ENCODE data around the gene OR11H6. TPM values are rescaled to one million over a fixed set of nuclear protein-coding genes. Genes with fewer than 3 reads are reported as not detected.

The OR11H6 gene
- polyA plus RNA-seq, 1 donor from 2014 or later = not detected

DNA sequence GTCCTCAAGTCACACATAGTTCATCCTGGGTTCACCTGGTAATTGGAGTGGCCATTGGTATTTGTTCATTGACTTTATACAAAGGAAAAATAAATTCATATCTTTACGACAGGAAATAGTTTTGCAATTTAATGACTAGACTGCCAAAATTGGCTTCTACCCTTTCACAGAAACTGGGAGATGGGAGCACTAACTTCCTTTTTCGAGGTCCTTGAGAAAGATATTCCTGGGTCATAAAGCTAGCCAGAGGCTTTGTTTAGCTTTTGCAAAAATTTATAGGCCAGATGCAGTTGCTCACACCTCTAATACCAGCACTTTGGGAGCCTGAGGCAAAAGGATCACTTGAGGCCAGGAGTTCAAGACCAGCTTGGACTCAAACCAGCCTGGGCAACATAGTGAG lies 43.0 kb upstream of the OR11H6 start:
- no peaks in the 10 kb centered on the region for H3K79me2 ChIP-seq (replicated peaks; ENCODE audit: insufficient read depth, low read length)
- H4K20me1 ChIP-seq (ENCODE audit: insufficient read depth) = no peaks in the 10 kb centered on the region
- no peaks in the 10 kb centered on the region for H3K36me3 ChIP-seq (ENCODE audit: insufficient read depth, low read length)
- no peak overlapping the region for H3K9ac ChIP-seq (ENCODE audit: low read length)
- H3K9me3 ChIP-seq (ENCODE audit: low read length) = no peaks in the 10 kb centered on the region
- H3F3A ChIP-seq (ENCODE audit: insufficient read depth, low read length, poor library complexity, severe bottlenecking) = no peaks in the 10 kb centered on the region
- no peaks in the 10 kb centered on the region for H3K9me2 ChIP-seq (ENCODE audit: insufficient read depth, low read length)
- TF ChIP-seq RAD21 (conservative IDR thresholded peaks at IDR 0.05) (no peak), POLR2AphosphoS5 (IDR thresholded peaks at IDR 0.05) (no peak), MXI1 (conservative IDR thresholded peaks at IDR 0.05; ENCODE audit: poor library complexity, severe bottlenecking) (no peak), EP300 (conservative IDR thresholded peaks at IDR 0.05; ENCODE audit: poor library complexity, severe bottlenecking) (no peak), EZH2 (IDR thresholded peaks at IDR 0.05; ENCODE audit: borderline replicate concordance, insufficient read depth, low read length, poor library complexity, severe bottlenecking) (no peak), SMC3 (conservative IDR thresholded peaks at IDR 0.05; ENCODE audit: poor library complexity) (no peak), TAF1 (IDR thresholded peaks at IDR 0.05; ENCODE audit: low read depth) (no peak)
- TF ChIP-seq, protein P1, sequence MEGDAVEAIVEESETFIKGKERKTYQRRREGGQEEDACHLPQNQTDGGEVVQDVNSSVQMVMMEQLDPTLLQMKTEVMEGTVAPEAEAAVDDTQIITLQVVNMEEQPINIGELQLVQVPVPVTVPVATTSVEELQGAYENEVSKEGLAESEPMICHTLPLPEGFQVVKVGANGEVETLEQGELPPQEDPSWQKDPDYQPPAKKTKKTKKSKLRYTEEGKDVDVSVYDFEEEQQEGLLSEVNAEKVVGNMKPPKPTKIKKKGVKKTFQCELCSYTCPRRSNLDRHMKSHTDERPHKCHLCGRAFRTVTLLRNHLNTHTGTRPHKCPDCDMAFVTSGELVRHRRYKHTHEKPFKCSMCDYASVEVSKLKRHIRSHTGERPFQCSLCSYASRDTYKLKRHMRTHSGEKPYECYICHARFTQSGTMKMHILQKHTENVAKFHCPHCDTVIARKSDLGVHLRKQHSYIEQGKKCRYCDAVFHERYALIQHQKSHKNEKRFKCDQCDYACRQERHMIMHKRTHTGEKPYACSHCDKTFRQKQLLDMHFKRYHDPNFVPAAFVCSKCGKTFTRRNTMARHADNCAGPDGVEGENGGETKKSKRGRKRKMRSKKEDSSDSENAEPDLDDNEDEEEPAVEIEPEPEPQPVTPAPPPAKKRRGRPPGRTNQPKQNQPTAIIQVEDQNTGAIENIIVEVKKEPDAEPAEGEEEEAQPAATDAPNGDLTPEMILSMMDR (IDR thresholded peaks at IDR 0.05; ENCODE audit: poor library complexity, severe bottlenecking) = no peak
- TF ChIP-seq, protein P2, sequence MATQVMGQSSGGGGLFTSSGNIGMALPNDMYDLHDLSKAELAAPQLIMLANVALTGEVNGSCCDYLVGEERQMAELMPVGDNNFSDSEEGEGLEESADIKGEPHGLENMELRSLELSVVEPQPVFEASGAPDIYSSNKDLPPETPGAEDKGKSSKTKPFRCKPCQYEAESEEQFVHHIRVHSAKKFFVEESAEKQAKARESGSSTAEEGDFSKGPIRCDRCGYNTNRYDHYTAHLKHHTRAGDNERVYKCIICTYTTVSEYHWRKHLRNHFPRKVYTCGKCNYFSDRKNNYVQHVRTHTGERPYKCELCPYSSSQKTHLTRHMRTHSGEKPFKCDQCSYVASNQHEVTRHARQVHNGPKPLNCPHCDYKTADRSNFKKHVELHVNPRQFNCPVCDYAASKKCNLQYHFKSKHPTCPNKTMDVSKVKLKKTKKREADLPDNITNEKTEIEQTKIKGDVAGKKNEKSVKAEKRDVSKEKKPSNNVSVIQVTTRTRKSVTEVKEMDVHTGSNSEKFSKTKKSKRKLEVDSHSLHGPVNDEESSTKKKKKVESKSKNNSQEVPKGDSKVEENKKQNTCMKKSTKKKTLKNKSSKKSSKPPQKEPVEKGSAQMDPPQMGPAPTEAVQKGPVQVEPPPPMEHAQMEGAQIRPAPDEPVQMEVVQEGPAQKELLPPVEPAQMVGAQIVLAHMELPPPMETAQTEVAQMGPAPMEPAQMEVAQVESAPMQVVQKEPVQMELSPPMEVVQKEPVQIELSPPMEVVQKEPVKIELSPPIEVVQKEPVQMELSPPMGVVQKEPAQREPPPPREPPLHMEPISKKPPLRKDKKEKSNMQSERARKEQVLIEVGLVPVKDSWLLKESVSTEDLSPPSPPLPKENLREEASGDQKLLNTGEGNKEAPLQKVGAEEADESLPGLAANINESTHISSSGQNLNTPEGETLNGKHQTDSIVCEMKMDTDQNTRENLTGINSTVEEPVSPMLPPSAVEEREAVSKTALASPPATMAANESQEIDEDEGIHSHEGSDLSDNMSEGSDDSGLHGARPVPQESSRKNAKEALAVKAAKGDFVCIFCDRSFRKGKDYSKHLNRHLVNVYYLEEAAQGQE (IDR thresholded peaks at IDR 0.05; ENCODE audit: borderline replicate concordance) = no peak
- H3K4me3 ChIP-seq (ENCODE audit: low read length) = no peak overlapping the region
- H3K27me3 ChIP-seq (ENCODE audit: insufficient read depth, low read depth, low read length) = no peaks in the 10 kb centered on the region
- no peak overlapping the region for H3K27ac ChIP-seq (ENCODE audit: low read length)
- H3K4me2 ChIP-seq (ENCODE audit: low read length) = no peak overlapping the region
- no peak overlapping the region for H2AFZ ChIP-seq (ENCODE audit: low read depth, low read length)

DNA sequence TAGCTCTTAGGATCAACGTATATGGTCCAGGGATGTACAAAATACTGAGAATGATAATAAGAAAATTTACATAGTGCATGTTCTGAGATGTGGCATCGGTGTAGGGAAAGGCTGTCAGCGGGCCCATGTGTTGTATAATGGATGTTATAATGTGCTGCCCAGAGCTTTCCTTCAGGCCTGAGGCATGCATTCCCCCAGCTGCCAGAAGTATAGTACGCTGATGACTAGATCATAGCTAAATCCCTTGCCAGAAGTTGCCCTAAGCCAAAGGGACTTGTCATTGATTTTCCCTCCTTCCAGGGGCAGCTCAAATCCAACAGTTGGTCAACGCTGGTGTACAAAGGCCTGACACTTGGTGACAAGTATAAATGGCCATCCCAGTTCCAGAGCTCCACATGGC lies 39.3 kb upstream of the OR11H6 start:
- peaks cover 7% of the 10 kb centered on the region for H3K9me3 ChIP-seq (ENCODE audit: low read length)
- H3K36me3 ChIP-seq (ENCODE audit: insufficient read depth, low read length) = no peaks in the 10 kb centered on the region
- no peak overlapping the region for H2AFZ ChIP-seq (ENCODE audit: low read depth, low read length)
- H3K27ac ChIP-seq (ENCODE audit: low read length) = no peak overlapping the region
- H3K79me2 ChIP-seq (replicated peaks; ENCODE audit: insufficient read depth, low read length) = no peaks in the 10 kb centered on the region
- H3K4me2 ChIP-seq (ENCODE audit: low read length) = no peak overlapping the region
- no peak overlapping the region for H3K9ac ChIP-seq (ENCODE audit: low read length)
- H3F3A ChIP-seq (ENCODE audit: insufficient read depth, low read length, poor library complexity, severe bottlenecking) = no peaks in the 10 kb centered on the region
- H3K9me2 ChIP-seq (ENCODE audit: insufficient read depth, low read length) = no peaks in the 10 kb centered on the region
- H3K27me3 ChIP-seq (ENCODE audit: insufficient read depth, low read depth, low read length) = no peaks in the 10 kb centered on the region
- TF ChIP-seq, protein P2 (IDR thresholded peaks at IDR 0.05; ENCODE audit: borderline replicate concordance) = no peak
- no peaks in the 10 kb centered on the region for H4K20me1 ChIP-seq (ENCODE audit: insufficient read depth)
- H3K4me3 ChIP-seq (ENCODE audit: low read length) = no peak overlapping the region

Data from neural cell (in vitro differentiated cells).